HG03432 (cell line): ENCODE results near the gene TEKT4.
"Not testable (repeated sequence)": the region's sequence is repeated elsewhere in the genome, so short reads cannot be mapped to it uniquely, and the experiment has no call there.

ENCODE experiments used
- ATAC-seq: cut with Tn5 transposase; IDR thresholded peaks from one replicate; pipeline ENCODE4 v1.9.1; 2021; ENCODE audit warnings: mild to moderate bottlenecking, moderate library complexity; ENCODE audit not compliant: unreplicated experiment

The TEKT4 gene

GRCh38 chr2:94875064-94875819, 4.0 kb downstream of the TEKT4 start:
- no peak for ATAC-seq

GRCh38 chr2:94875820-94876522, 4.7 kb downstream of the TEKT4 start:
- ATAC-seq = no peak

GRCh38 chr2:94876523-94876863, 5.3 kb downstream of the TEKT4 start:
- no peak for ATAC-seq

DNA sequence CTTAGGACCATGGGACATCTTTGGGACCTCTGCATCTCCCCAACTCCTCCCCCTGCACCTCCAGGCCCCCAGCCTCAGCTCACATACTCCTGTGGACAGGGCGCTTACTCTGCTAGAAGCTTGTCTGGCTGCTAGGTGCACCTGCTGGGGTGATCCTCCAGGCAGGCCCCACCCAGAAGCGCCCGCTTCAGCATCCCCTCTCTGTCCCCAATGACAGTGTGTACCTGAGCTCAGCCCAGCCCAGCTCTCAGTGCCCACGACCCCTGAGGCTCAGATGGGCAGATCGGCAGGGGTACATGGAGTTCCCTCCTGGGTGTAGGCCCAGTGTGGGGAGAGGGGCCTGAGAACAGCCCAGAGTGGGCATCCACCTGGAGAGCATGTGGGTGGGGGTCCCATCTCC, 5.9 kb downstream of the TEKT4 start:
- ATAC-seq = no peak

GRCh38 chr2:94878575-94878974, 7.3 kb downstream of the TEKT4 start:
- ATAC-seq = not testable (repeated sequence)

GRCh38 chr2:94879314-94879981, 8.2 kb downstream of the TEKT4 start:
- no peak for ATAC-seq

GRCh38 chr2:94879982-94880377, 8.8 kb downstream of the TEKT4 start:
- no peak for ATAC-seq

GRCh38 chr2:94880507-94880906, 9.3 kb downstream of the TEKT4 start:
- no peak for ATAC-seq

DNA sequence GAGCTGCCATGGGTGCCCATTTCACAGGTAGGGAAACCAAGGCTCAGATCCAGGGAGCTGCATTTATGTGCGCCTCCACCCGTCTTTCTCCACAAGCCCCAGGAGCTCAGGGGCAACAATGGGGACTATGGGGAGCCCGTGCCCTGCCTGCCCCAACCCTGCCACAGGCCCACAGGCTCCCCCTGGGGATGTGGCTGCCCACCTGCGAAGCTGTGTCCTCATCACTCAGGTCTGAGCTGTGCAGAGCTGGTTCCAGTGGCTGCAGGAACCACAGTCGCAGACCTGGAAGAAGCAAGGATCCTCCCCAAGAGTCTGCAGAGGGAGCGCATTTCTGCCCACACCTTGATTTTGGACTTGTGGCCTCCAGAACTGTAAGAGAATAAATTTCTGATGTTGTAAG, 9.8 kb downstream of the TEKT4 start:
- no peak for ATAC-seq

- ATAC-seq = no peak
These were observed 19.0 kb downstream of the TEKT4 start for GRCh38 chr2:94890234-94890633.

DNA sequence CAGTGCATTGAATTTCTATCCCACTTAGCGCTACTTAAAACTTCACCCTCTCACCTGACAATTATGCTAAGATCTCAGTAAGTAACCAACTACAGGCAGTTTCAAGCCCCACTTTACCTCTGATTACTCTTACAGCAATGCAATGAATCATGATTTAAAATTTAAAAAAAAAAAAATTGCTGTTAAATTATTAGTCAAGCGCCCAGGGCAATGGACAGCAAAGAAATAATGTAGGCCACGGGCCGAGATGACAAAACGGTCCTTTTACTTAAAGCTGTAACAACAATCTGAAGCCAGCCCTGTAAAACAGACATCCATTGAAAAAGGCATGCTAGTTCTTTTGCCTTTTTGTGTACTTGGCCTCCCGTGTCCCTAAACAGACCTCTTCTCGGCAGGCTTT, 24.0 kb downstream of the TEKT4 start:
- not testable (repeated sequence) for ATAC-seq

DNA sequence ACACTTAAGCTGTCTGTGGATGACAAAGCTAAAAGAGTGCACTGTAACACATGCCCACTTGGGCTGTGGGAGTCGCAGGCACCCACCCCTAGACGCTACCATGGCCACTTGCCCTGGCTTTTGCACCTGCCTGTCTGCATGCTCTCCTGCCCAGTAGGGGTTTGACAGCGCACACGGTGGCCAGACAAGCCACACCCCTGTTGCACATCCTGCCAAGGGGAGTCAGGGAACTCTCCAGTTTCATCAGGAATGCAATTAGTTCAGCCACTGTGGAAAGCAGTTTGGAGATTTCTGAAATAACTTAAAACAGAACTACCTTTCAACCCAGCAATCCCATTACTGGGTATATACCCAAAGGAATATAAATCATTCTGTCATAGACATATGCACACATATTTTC, 35.7 kb downstream of the TEKT4 start:
- not testable (repeated sequence) for ATAC-seq

- no peak for ATAC-seq
These were observed 52.0 kb downstream of the TEKT4 start for GRCh38 chr2:94923196-94923595.

GRCh38 chr2:94924999-94925398, 53.8 kb downstream of the TEKT4 start:
- not testable (repeated sequence) for ATAC-seq
